Measurements from ENCODE around the gene PTCD3. TPM values are rescaled to one million over a fixed set of nuclear protein-coding genes. Genes with fewer than 3 reads are reported as not detected.

Gene PTCD3
- polyA plus RNA-seq, 1 donor from 2014 or later, result 214 TPM

DNA sequence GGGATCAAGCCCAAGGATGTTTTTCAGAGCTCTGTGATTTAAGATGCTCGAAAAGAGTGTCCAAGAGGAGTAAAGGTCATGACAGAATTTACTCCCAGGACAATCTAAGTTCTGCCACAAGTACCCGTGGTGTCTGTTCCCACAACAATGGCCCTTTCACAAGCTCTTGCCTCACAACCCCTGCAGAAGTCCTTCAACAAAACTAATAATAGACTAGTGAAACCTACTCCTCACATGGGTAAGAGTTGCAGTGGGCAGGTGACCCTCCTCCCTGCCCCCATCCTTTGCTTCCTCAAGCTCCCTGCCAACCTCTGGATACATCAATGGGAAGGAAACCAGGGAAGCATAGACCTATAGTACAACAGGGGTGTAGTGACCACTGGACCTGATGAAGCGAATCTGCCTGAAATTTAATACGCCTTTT, 34.9 kb downstream of the PTCD3 start:
- peaks cover 8% of the 10 kb centered on the region for H3K36me3 ChIP-seq (ENCODE audit: insufficient read depth, low read length)
- no peaks in the 10 kb centered on the region for H3K9me2 ChIP-seq (ENCODE audit: insufficient read depth, low read length)
- H3K4me2 ChIP-seq (ENCODE audit: low read length), result no peak overlapping the region

GRCh38 chr2:86142436-86143257, 36.6 kb downstream of the PTCD3 start:
- H3F3A ChIP-seq (ENCODE audit: insufficient read depth, low read length, poor library complexity, severe bottlenecking), result no peaks in the 10 kb centered on the region
- no peak overlapping the region for H3K9ac ChIP-seq (ENCODE audit: low read length)
- H3K4me3 ChIP-seq (ENCODE audit: low read length), result no peak overlapping the region
- H3K27ac ChIP-seq (ENCODE audit: low read length), result no peak overlapping the region
- peaks cover 8% of the 10 kb centered on the region for H3K36me3 ChIP-seq (ENCODE audit: insufficient read depth, low read length)
- H3K9me3 ChIP-seq (ENCODE audit: low read length), result no peaks in the 10 kb centered on the region
- no peaks in the 10 kb centered on the region for H3K27me3 ChIP-seq (ENCODE audit: insufficient read depth, low read depth, low read length)
- no peak overlapping the region for H2AFZ ChIP-seq (ENCODE audit: low read depth, low read length)
- H3K9me2 ChIP-seq (ENCODE audit: insufficient read depth, low read length), result no peaks in the 10 kb centered on the region
- no peak overlapping the region for H3K4me2 ChIP-seq (ENCODE audit: low read length)
- TF ChIP-seq, protein P1, sequence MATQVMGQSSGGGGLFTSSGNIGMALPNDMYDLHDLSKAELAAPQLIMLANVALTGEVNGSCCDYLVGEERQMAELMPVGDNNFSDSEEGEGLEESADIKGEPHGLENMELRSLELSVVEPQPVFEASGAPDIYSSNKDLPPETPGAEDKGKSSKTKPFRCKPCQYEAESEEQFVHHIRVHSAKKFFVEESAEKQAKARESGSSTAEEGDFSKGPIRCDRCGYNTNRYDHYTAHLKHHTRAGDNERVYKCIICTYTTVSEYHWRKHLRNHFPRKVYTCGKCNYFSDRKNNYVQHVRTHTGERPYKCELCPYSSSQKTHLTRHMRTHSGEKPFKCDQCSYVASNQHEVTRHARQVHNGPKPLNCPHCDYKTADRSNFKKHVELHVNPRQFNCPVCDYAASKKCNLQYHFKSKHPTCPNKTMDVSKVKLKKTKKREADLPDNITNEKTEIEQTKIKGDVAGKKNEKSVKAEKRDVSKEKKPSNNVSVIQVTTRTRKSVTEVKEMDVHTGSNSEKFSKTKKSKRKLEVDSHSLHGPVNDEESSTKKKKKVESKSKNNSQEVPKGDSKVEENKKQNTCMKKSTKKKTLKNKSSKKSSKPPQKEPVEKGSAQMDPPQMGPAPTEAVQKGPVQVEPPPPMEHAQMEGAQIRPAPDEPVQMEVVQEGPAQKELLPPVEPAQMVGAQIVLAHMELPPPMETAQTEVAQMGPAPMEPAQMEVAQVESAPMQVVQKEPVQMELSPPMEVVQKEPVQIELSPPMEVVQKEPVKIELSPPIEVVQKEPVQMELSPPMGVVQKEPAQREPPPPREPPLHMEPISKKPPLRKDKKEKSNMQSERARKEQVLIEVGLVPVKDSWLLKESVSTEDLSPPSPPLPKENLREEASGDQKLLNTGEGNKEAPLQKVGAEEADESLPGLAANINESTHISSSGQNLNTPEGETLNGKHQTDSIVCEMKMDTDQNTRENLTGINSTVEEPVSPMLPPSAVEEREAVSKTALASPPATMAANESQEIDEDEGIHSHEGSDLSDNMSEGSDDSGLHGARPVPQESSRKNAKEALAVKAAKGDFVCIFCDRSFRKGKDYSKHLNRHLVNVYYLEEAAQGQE (IDR thresholded peaks at IDR 0.05; ENCODE audit: borderline replicate concordance), result no peak
- TF ChIP-seq EP300 (conservative IDR thresholded peaks at IDR 0.05; ENCODE audit: poor library complexity, severe bottlenecking) (no peak), MXI1 (conservative IDR thresholded peaks at IDR 0.05; ENCODE audit: poor library complexity, severe bottlenecking) (no peak), SMC3 (conservative IDR thresholded peaks at IDR 0.05; ENCODE audit: poor library complexity) (no peak), RAD21 (conservative IDR thresholded peaks at IDR 0.05) (no peak), TAF1 (IDR thresholded peaks at IDR 0.05; ENCODE audit: low read depth) (no peak), EZH2 (IDR thresholded peaks at IDR 0.05; ENCODE audit: borderline replicate concordance, insufficient read depth, low read length, poor library complexity, severe bottlenecking) (no peak), POLR2AphosphoS5 (IDR thresholded peaks at IDR 0.05) (no peak)
- TF ChIP-seq, protein P2, sequence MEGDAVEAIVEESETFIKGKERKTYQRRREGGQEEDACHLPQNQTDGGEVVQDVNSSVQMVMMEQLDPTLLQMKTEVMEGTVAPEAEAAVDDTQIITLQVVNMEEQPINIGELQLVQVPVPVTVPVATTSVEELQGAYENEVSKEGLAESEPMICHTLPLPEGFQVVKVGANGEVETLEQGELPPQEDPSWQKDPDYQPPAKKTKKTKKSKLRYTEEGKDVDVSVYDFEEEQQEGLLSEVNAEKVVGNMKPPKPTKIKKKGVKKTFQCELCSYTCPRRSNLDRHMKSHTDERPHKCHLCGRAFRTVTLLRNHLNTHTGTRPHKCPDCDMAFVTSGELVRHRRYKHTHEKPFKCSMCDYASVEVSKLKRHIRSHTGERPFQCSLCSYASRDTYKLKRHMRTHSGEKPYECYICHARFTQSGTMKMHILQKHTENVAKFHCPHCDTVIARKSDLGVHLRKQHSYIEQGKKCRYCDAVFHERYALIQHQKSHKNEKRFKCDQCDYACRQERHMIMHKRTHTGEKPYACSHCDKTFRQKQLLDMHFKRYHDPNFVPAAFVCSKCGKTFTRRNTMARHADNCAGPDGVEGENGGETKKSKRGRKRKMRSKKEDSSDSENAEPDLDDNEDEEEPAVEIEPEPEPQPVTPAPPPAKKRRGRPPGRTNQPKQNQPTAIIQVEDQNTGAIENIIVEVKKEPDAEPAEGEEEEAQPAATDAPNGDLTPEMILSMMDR (IDR thresholded peaks at IDR 0.05; ENCODE audit: poor library complexity, severe bottlenecking), result no peak
- H4K20me1 ChIP-seq (ENCODE audit: insufficient read depth), result no peaks in the 10 kb centered on the region
- H3K79me2 ChIP-seq (replicated peaks; ENCODE audit: insufficient read depth, low read length), result no peaks in the 10 kb centered on the region

More for the DNA sequence above, 34.9 kb downstream of the PTCD3 start:
- no peaks in the 10 kb centered on the region for H3F3A ChIP-seq (ENCODE audit: insufficient read depth, low read length, poor library complexity, severe bottlenecking)
- H3K9me3 ChIP-seq (ENCODE audit: low read length), result no peaks in the 10 kb centered on the region
- H2AFZ ChIP-seq (ENCODE audit: low read depth, low read length), result no peak overlapping the region
- H3K9ac ChIP-seq (ENCODE audit: low read length), result no peak overlapping the region
- H3K27ac ChIP-seq (ENCODE audit: low read length), result no peak overlapping the region
- no peaks in the 10 kb centered on the region for H4K20me1 ChIP-seq (ENCODE audit: insufficient read depth)
- TF ChIP-seq POLR2AphosphoS5 (IDR thresholded peaks at IDR 0.05) (no peak), RAD21 (conservative IDR thresholded peaks at IDR 0.05) (no peak), TAF1 (IDR thresholded peaks at IDR 0.05; ENCODE audit: low read depth) (no peak), SMC3 (conservative IDR thresholded peaks at IDR 0.05; ENCODE audit: poor library complexity) (no peak), EP300 (conservative IDR thresholded peaks at IDR 0.05; ENCODE audit: poor library complexity, severe bottlenecking) (no peak)
- no peaks in the 10 kb centered on the region for H3K79me2 ChIP-seq (replicated peaks; ENCODE audit: insufficient read depth, low read length)
- H3K4me3 ChIP-seq (ENCODE audit: low read length), result no peak overlapping the region
- no peaks in the 10 kb centered on the region for H3K27me3 ChIP-seq (ENCODE audit: insufficient read depth, low read depth, low read length)
